HepG2 (cell line): ENCODE measurements around the gene ATP11A. TPM values are rescaled to one million over a fixed set of nuclear protein-coding genes. Genes with fewer than 3 reads are reported as not detected.

Experiments
- ATAC-seq: fragments of 200-7000 bp; cut with Tn5 transposase; 3 replicates; pipeline ENCODE4 v1.9.1; 2020; ENCODE audit warnings: mild to moderate bottlenecking, moderate library complexity
- BruUV-seq: library from RNA; stranded (reverse); fragments of 400-500 nt; replicated peaks from 2 replicates; lab custom pipeline; 2021; lab: Mats Ljungman, UMichigan
- CTCF ChIA-PET: fragments of 300-600 bp; formaldehyde crosslinking; extraction: SDS; loops from one replicate; lab custom pipeline; 2021; ENCODE audit warnings: low total read pairs, inconsistent platforms, low intra/inter-chr PET ratio; lab: Yijun Ruan, JAX
- POLR2A ChIA-PET: fragments of 350-600 bp; sonication (Branson Sonifier 250); formaldehyde crosslinking; loops from one replicate; lab custom pipeline; 2020; ENCODE audit warnings: antibody characterized with exemption, inconsistent platforms; lab: Yijun Ruan, JAX
- DNase-seq: peaks from one replicate; pipeline ENCODE4 v3.0.0-alpha.2; 2015; ENCODE audit warnings: low spot score
- FAIRE-seq: peaks from 3 replicates; lab custom pipeline; 2011; peaks lifted over from hg19 to GRCh38; lab: Jason Lieb, UNC
- H2AFZ ChIP-seq: one replicate; pipeline ENCODE4 v1.6.1; 2011; ENCODE audit warnings: low read length, inconsistent platforms
- H3K27ac ChIP-seq: fragments of 300-600 bp; 3 replicates; pipeline ENCODE4 v1.8.0; 2011; ENCODE audit warnings: mixed run types, mild to moderate bottlenecking, mixed read lengths, low read length, inconsistent platforms; ENCODE audit not compliant: insufficient read depth; ENCODE audit errors: extremely low read length
- H3K27me3 ChIP-seq, 2 experiments: fragments of 200-600 bp in 1 of 2; 2 replicates in 1 of 2; 3 replicates in 1 of 2; pipeline versions ENCODE4 v1.6.0 to v1.8.0; 2011; ENCODE audit warnings: low read length in 2 of 2, mild to moderate bottlenecking in 2 of 2, moderate library complexity in 2 of 2, inconsistent platforms in 1 of 2; ENCODE audit not compliant: insufficient read depth in 2 of 2, control insufficient read depth in 1 of 2
- H3K36me3 ChIP-seq, 2 experiments: fragments of 200-600 bp in 1 of 2; replicated peaks in 1 of 2; 2 replicates in 1 of 2; 3 replicates in 1 of 2; pipeline versions ENCODE4 v1.5.1 to v1.8.0; 2011; ENCODE audit warnings: low read length in 2 of 2, inconsistent platforms in 1 of 2; ENCODE audit not compliant: insufficient read depth in 2 of 2, control insufficient read depth in 1 of 2
- H3K4me1 ChIP-seq: 2 replicates; pipeline ENCODE4 v1.5.1; 2012; ENCODE audit warnings: low read length, inconsistent platforms; ENCODE audit not compliant: insufficient read depth
- H3K4me2 ChIP-seq: 2 replicates; pipeline ENCODE4 v1.6.0; 2011; ENCODE audit warnings: low read depth, low read length, inconsistent platforms
- H3K4me3 ChIP-seq, 3 experiments: fragments of 200-600 bp in 1 of 3; sonication (generic), shearing (Covaris generic) in 1 of 3; replicated peaks in 1 of 3; 2 replicates each; pipeline ENCODE4 v1.5.1; 2011 to 2016; ENCODE audit warnings: low read length in 3 of 3, inconsistent platforms in 2 of 3, low read depth in 2 of 3, mild to moderate bottlenecking in 2 of 3, control low read depth in 1 of 3, mixed read lengths in 1 of 3; ENCODE audit not compliant: insufficient read depth in 1 of 3
- H3K79me2 ChIP-seq: one replicate; pipeline ENCODE4 v1.6.1; 2011; ENCODE audit warnings: low read length, inconsistent platforms; ENCODE audit not compliant: insufficient read depth
- H3K9ac ChIP-seq: 2 replicates; pipeline ENCODE4 v1.6.0; 2011; ENCODE audit warnings: mild to moderate bottlenecking, low read depth, low read length, inconsistent platforms; ENCODE audit not compliant: insufficient read depth
- H3K9me3 ChIP-seq: 2 replicates; pipeline ENCODE4 v1.5.1; 2012; ENCODE audit warnings: mild to moderate bottlenecking, low read length
- H4K20me1 ChIP-seq: 2 replicates; pipeline ENCODE4 v1.6.0; 2011; ENCODE audit warnings: inconsistent platforms, mild to moderate bottlenecking, low read length, moderate library complexity; ENCODE audit not compliant: insufficient read depth
- ZNF318 ChIP-seq: sonication (generic); formaldehyde crosslinking; IDR thresholded peaks from 2 replicates; pipeline ENCODE4 v1.4.0; 2020; ENCODE audit warnings: mild to moderate bottlenecking, missing genetic modification reagents
- ZNF335 ChIP-seq: sonication (generic); formaldehyde crosslinking; IDR thresholded peaks from 2 replicates; pipeline ENCODE4 v1.4.0; 2020; ENCODE audit warnings: missing genetic modification reagents
- ZNF678 ChIP-seq: sonication (generic); formaldehyde crosslinking; IDR thresholded peaks from 2 replicates; pipeline ENCODE4 v1.4.0; 2020; ENCODE audit warnings: mild to moderate bottlenecking, missing genetic modification reagents
- WGBS: methylation state at CpG from one replicate; pipeline ENCODE4 v1.1.6; 2017; ENCODE audit warnings: low lambda C conversion rate; 5-methylcytosine and 5-hydroxymethylcytosine counted together
- in situ Hi-C: cut with HindIII; loops from 2 replicates; pipeline ENCODE4 v1.10.0; 2017; ENCODE audit warnings: low pct_unique_long_range_greater_than_20kb; ENCODE audit not compliant: extremely low pct_ligation_motif_present
- intact Hi-C: fragments of 100-400 bp; cut with micrococcal nuclease; formaldehyde crosslinking; loops from one replicate; pipeline ENCODE4 v1.10.0; 2022; ENCODE audit not compliant: unreplicated experiment
- polyA plus RNA-seq, 8 experiments: library from polyadenylated mRNA; depleted of rRNA in 3 of 8; stranded (reverse) in 7 of 8; unstranded in 1 of 8; fragments of >200 nt; fragmentation: Illumina TruSeq in 4 of 8; extraction: Trizol in 4 of 8; gene quantifications; 2 replicates each; pipeline versions ENCODE4 v1.2.1 to v1.2.3, GENCODE V29; 2011 to 2016; ENCODE audit warnings: low read depth in 4 of 8, missing spikeins in 1 of 8, mixed read lengths in 1 of 8; ENCODE audit not compliant: insufficient read depth in 1 of 8
- total RNA-seq, 5 experiments: library from RNA; depleted of rRNA; stranded (reverse); fragments of >200 nt; fragmentation: Illumina TruSeq; extraction: Trizol; gene quantifications; 2 replicates each; pipeline ENCODE4 v1.2.3, GENCODE V29; 2016; ENCODE audit warnings: low read depth in 1 of 5

The ATP11A gene
- total and polyA plus RNA-seq, 2 of the 13 experiments (the other 11 are each of a cell fraction or from before 2014, with no cell fraction given) = 18.4 to 20.1 TPM

- H3K4me2 ChIP-seq = peak overlapping the region; percentile 52; the same call in 1 of the 2 replicates
- BruUV-seq = no TSS peak
- POLR2A ChIA-PET = no interaction called here
- no peak overlapping the region for H3K9ac ChIP-seq
- CTCF ChIA-PET = no interaction called here
- 93% methylated on average over 8 of the region's 8 CpGs for WGBS
- intact Hi-C loops (no loop called here), in situ Hi-C loops (no loop called here)
- peaks cover 33% of the 10 kb centered on the region for H3K4me1 ChIP-seq
- no peak overlapping the region for H2AFZ ChIP-seq
- ATAC-seq (no peak), DNase-seq (no peak), FAIRE-seq (no peak)
- no peaks in the 10 kb centered on the region for H4K20me1 ChIP-seq
- no peaks in the 10 kb centered on the region for H3K9me3 ChIP-seq
- peak overlapping the region; percentile 66 for H3K27ac ChIP-seq
- no peak for TF ChIP-seq ZNF318 (CRISPR knock-in tag)
- no peak for TF ChIP-seq ZNF335 (CRISPR knock-in tag)
- 0 out of 2 replicates have a peak, but pooled peaks have one; percentile 26 for TF ChIP-seq ZNF678 (CRISPR knock-in tag)
- H3K27me3 ChIP-seq = no peaks in the 10 kb centered on the region
- H3K79me2 ChIP-seq = no peaks in the 10 kb centered on the region
- H3K4me3 ChIP-seq = no peak overlapping the region
- H3K36me3 ChIP-seq = peaks cover 0 to 4% of the 10 kb centered on the region in 2 experiments; a peak in 2 of 5 replicates
Observed at GRCh38 chr13:112918266-112918665, 228.4 kb downstream of the ATP11A start.
